H1 (cell line): ENCODE results near the gene AFF1.

Experiments used
- POLR2A ChIP-seq, 2 experiments: IDR thresholded peaks; 1 replicate in 1 of 2; 2 replicates in 1 of 2; pipeline ENCODE4 v1.6.1; 2011; ENCODE audit warnings: low read depth in 2 of 2, low read length in 2 of 2, mild to moderate bottlenecking in 2 of 2; ENCODE audit errors: control extremely low read depth in 1 of 2
- TF ChIP-seq, protein P1 (sequence below), 3 experiments: IDR thresholded peaks; 1 replicate in 2 of 3; 2 replicates in 1 of 3; pipeline versions ENCODE4 v1.5.1 to v1.6.1; 2011; ENCODE audit warnings: low read length in 3 of 3, mild to moderate bottlenecking in 3 of 3, inconsistent platforms in 2 of 3, low read depth in 1 of 3, moderate library complexity in 1 of 3; ENCODE audit not compliant: insufficient read depth in 1 of 3; ENCODE audit errors: control extremely low read depth in 1 of 3
- TF ChIP-seq, protein P2 (sequence below): IDR thresholded peaks from 2 replicates; pipeline ENCODE4 v1.6.1; 2012; ENCODE audit warnings: inconsistent platforms
- TF ChIP-seq, protein P3 (sequence below): IDR thresholded peaks from 2 replicates; pipeline ENCODE4 v1.6.1; 2011; ENCODE audit warnings: low read depth, mild to moderate bottlenecking, low read length; ENCODE audit not compliant: insufficient read depth

DNA sequence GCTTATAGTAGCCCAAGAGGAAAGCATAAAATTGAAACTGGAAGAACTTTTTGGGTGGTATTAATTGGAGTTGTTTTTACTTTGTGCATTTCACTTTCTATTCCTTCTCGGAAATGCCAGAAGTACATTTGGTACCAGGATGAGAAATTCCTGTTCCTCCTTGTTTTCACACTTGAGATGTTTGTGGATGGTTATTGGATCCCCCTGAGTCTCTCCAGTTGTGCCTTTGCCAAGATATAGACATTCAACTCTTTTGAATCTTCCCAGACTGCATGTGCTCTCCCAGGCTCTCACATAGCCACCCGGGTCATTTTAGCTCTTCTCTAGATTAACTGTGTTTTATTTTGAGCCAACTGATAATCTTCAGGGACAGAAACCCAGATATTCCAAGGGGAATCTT lies 120.5 kb downstream of the AFF1 start:
- TF ChIP-seq, protein P1, sequence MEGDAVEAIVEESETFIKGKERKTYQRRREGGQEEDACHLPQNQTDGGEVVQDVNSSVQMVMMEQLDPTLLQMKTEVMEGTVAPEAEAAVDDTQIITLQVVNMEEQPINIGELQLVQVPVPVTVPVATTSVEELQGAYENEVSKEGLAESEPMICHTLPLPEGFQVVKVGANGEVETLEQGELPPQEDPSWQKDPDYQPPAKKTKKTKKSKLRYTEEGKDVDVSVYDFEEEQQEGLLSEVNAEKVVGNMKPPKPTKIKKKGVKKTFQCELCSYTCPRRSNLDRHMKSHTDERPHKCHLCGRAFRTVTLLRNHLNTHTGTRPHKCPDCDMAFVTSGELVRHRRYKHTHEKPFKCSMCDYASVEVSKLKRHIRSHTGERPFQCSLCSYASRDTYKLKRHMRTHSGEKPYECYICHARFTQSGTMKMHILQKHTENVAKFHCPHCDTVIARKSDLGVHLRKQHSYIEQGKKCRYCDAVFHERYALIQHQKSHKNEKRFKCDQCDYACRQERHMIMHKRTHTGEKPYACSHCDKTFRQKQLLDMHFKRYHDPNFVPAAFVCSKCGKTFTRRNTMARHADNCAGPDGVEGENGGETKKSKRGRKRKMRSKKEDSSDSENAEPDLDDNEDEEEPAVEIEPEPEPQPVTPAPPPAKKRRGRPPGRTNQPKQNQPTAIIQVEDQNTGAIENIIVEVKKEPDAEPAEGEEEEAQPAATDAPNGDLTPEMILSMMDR (IDR thresholded peaks at IDR 0.05; ENCODE audit: control extremely low read depth in 1 of 3, insufficient read depth in 1 of 3, low read depth in 1 of 3, low read length in 3 of 3), result no peak
- TF ChIP-seq, protein P2, sequence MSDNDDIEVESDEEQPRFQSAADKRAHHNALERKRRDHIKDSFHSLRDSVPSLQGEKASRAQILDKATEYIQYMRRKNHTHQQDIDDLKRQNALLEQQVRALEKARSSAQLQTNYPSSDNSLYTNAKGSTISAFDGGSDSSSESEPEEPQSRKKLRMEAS, result no peak
- no peak for TF ChIP-seq POLR2A (IDR thresholded peaks at IDR 0.05; ENCODE audit: control extremely low read depth in 1 of 2, low read depth in 2 of 2, low read length in 2 of 2)
- TF ChIP-seq, protein P3, sequence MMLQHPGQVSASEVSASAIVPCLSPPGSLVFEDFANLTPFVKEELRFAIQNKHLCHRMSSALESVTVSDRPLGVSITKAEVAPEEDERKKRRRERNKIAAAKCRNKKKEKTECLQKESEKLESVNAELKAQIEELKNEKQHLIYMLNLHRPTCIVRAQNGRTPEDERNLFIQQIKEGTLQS, result no peak
